ENCODE results near the gene MYH10.

DNA sequence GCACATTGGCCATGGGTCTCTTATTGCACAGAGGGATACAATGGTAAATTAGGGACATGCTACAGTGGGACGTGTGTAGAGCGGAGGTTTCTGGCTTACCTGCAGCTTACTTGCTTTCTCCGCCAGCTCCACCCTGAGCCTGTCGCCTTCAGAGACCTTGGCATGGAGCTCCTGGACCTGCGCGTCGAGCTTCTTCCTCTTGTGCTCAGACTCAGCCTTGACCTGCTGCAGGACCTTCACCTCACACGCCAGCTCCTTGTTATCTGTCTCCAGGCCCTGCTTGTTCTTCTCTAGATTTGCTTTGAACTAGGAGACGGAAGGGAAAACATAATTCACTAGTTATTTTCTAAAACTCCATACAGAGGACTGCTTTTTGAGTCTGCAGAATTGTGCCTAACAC, 131.4 kb downstream of the MYH10 start:
- TF ChIP-seq, protein P1, sequence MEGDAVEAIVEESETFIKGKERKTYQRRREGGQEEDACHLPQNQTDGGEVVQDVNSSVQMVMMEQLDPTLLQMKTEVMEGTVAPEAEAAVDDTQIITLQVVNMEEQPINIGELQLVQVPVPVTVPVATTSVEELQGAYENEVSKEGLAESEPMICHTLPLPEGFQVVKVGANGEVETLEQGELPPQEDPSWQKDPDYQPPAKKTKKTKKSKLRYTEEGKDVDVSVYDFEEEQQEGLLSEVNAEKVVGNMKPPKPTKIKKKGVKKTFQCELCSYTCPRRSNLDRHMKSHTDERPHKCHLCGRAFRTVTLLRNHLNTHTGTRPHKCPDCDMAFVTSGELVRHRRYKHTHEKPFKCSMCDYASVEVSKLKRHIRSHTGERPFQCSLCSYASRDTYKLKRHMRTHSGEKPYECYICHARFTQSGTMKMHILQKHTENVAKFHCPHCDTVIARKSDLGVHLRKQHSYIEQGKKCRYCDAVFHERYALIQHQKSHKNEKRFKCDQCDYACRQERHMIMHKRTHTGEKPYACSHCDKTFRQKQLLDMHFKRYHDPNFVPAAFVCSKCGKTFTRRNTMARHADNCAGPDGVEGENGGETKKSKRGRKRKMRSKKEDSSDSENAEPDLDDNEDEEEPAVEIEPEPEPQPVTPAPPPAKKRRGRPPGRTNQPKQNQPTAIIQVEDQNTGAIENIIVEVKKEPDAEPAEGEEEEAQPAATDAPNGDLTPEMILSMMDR (IDR thresholded peaks at IDR 0.05) = no peak
- no peak for TF ChIP-seq EP300 (IDR thresholded peaks at IDR 0.05)
- TF ChIP-seq POLR2A (IDR thresholded peaks at IDR 0.05) = no peak
- TF ChIP-seq POLR2AphosphoS5 (IDR thresholded peaks at IDR 0.05) = no peak

All from upper lobe of left lung (tissue), 4 donors.